ENCODE measurements around the gene AFM.
"Not testable (repeated sequence)": the region's sequence is repeated elsewhere in the genome, so short reads cannot be mapped to it uniquely, and the experiment has no call there.

AFM gene

GRCh38 chr4:73520821-73521220, 39.3 kb downstream of the AFM start:
- Histone ChIP-seq H3K27ac (ENCODE audit: low read length) (peak overlapping the region; percentile 32), H3K4me1 (ENCODE audit: control insufficient read depth, low read depth, low read length) (peaks cover 11% of the 10 kb centered on the region), H3K9ac (ENCODE audit: low read length) (peak overlapping the region; percentile 11), H3K4me3 (ENCODE audit: low read length) (no peak overlapping the region), H3K36me3 (ENCODE audit: control insufficient read depth, low read depth, low read length) (no peaks in the 10 kb centered on the region), H3K9me3 (ENCODE audit: control insufficient read depth, low read depth, low read length) (no peaks in the 10 kb centered on the region), H3K27me3 (ENCODE audit: control insufficient read depth, insufficient read depth, low read length) (no peaks in the 10 kb centered on the region)

DNA sequence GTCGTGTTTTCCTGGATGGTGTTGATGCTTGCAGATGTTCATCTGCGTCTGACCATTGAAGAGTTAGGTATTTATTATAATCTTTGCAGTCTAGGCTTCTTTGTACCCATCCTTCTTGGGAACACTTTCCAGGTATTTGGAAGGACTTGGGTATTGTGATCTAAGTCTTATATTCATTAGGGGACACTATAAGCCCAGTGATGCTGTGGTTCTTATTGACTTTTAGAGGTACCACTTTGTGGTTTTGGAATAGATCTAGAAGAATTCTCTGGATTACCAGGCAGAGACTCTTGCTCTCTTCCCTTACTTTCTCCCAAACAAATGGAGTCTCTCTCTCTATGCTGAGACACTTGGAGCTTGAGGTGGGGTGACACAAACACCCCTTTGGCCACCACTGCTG, 41.6 kb downstream of the AFM start:
- H3K27me3 ChIP-seq (ENCODE audit: control insufficient read depth, insufficient read depth, low read length), result no peaks in the 10 kb centered on the region
- no peak overlapping the region for H3K9ac ChIP-seq (ENCODE audit: low read length)
- no peak overlapping the region for H3K4me3 ChIP-seq (ENCODE audit: low read length)
- H3K27ac ChIP-seq (ENCODE audit: low read length), result no peak overlapping the region
- H3K36me3 ChIP-seq (ENCODE audit: control insufficient read depth, low read depth, low read length), result no peaks in the 10 kb centered on the region
- H3K4me1 ChIP-seq (ENCODE audit: control insufficient read depth, low read depth, low read length), result peaks cover 11% of the 10 kb centered on the region
- H3K9me3 ChIP-seq (ENCODE audit: control insufficient read depth, low read depth, low read length), result no peaks in the 10 kb centered on the region

DNA sequence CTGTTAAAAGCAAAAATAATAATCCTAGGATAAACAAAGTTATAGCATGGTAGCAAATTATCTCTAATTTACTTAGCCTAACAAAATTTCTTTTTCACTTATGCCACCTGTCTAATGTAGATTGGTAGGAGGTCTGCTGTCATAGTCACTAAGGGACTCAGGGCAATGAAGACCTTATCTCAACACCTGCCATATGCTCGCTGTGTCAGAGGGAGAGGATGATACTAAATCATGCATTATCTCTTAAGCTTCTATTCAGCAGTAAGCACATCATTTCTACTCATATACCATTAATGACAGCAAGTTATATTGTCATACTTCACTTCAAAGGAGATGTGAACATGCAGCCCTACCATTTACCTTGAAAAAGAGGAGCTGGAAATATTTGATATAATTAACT, 44.1 kb downstream of the AFM start:
- no peaks in the 10 kb centered on the region for H3K9me3 ChIP-seq (ENCODE audit: control insufficient read depth, low read depth, low read length)
- no peaks in the 10 kb centered on the region for H3K36me3 ChIP-seq (ENCODE audit: control insufficient read depth, low read depth, low read length)
- no peak overlapping the region for H3K4me3 ChIP-seq (ENCODE audit: low read length)

DNA sequence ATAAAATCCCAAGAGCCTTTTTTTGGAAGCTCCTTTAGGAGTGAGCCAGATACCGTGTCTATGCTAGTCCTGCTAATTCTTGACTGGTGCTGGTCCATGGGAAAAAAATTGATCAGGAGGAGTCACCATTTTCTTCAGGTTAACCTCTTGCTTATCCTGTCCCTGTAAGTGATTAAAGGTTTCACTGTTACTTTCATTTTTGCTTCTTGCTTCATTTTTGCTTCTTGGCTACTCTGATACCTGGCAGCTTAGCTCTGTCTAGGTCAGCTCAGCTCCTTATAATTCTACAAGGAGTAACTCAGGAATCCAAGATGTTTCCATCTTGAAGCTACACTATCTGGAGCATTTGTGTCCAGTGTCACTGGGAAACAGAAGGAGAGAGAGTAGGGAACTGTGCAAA, 45.7 kb downstream of the AFM start:
- H3K4me1 ChIP-seq (ENCODE audit: control insufficient read depth, low read depth, low read length), result no peaks in the 10 kb centered on the region
- H3K27me3 ChIP-seq (ENCODE audit: control insufficient read depth, insufficient read depth, low read length), result no peaks in the 10 kb centered on the region
- no peak overlapping the region for H3K9ac ChIP-seq (ENCODE audit: low read length)
- H3K9me3 ChIP-seq (ENCODE audit: control insufficient read depth, low read depth, low read length), result no peaks in the 10 kb centered on the region
- no peak overlapping the region for H3K4me3 ChIP-seq (ENCODE audit: low read length)
- H3K36me3 ChIP-seq (ENCODE audit: control insufficient read depth, low read depth, low read length), result no peaks in the 10 kb centered on the region
- H3K27ac ChIP-seq (ENCODE audit: low read length), result no peak overlapping the region

More for the DNA sequence above, 44.1 kb downstream of the AFM start:
- no peak overlapping the region for H3K27ac ChIP-seq (ENCODE audit: low read length)
- no peak overlapping the region for H3K9ac ChIP-seq (ENCODE audit: low read length)
- H3K27me3 ChIP-seq (ENCODE audit: control insufficient read depth, insufficient read depth, low read length), result no peaks in the 10 kb centered on the region
- peaks cover 8% of the 10 kb centered on the region for H3K4me1 ChIP-seq (ENCODE audit: control insufficient read depth, low read depth, low read length)

- no peaks in the 10 kb centered on the region for H3K4me1 ChIP-seq (ENCODE audit: control insufficient read depth, low read depth, low read length)
- H3K27ac ChIP-seq (ENCODE audit: low read length), result no peak overlapping the region
Measured at GRCh38 chr4:73528171-73528570, 46.6 kb downstream of the AFM start.

DNA sequence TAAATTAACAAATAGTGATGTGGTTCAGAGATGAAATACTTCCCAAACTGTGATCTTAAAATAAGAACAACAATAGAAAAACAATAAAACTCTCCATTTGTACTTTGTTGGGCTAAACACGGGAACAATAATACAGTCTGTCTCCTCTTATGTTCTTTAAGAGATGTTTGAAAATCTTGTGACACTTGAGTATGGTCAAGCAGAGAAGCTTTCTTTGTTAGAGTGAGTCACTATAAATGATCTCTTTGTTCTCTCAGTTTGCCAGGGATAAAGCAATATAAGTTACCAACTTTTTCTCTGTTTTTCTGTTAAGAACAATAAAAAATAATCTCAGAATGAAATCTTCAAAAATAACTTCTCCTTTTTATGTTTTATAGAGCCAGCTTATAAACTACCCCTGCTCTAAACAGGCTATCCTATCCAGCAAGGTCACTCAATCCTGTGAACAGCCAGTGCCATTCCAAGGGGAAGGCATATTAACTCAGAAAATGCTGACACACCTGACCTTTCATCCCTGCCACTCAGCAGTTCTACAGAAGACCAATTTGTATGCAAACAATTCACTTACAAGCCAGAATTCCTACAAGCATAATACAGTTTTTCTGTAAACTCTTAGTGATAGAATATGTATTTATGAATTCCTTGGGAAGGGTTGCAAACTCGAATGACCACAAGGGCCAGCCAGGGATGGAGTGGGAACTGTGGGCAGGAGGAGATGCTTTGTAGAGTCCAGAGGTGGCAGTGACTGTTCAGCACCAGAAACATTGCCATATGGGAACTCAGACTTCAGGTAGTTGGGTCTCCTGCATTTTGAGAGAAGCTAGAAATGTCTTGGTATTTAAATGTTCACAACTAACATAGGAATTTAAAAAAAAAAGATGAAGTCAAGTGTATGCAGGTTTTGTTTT, 52.2 kb downstream of the AFM start:
- Histone ChIP-seq H3K27me3 (ENCODE audit: control insufficient read depth, insufficient read depth, low read length) (no peaks in the 10 kb centered on the region), H3K4me1 (ENCODE audit: control insufficient read depth, low read depth, low read length) (no peaks in the 10 kb centered on the region), H3K9me3 (ENCODE audit: control insufficient read depth, low read depth, low read length) (no peaks in the 10 kb centered on the region), H3K9ac (ENCODE audit: low read length) (no peak overlapping the region), H3K27ac (ENCODE audit: low read length) (no peak overlapping the region), H3K4me3 (ENCODE audit: low read length) (no peak overlapping the region), H3K36me3 (ENCODE audit: control insufficient read depth, low read depth, low read length) (no peaks in the 10 kb centered on the region)

More at GRCh38 chr4:73528171-73528570, 46.6 kb downstream of the AFM start:
- H3K9ac ChIP-seq (ENCODE audit: low read length), result no peak overlapping the region
- H3K9me3 ChIP-seq (ENCODE audit: control insufficient read depth, low read depth, low read length), result no peaks in the 10 kb centered on the region
- H3K27me3 ChIP-seq (ENCODE audit: control insufficient read depth, insufficient read depth, low read length), result no peaks in the 10 kb centered on the region
- no peak overlapping the region for H3K4me3 ChIP-seq (ENCODE audit: low read length)
- no peaks in the 10 kb centered on the region for H3K36me3 ChIP-seq (ENCODE audit: control insufficient read depth, low read depth, low read length)

- H3K9ac ChIP-seq (ENCODE audit: low read length), result no peak overlapping the region
- no peaks in the 10 kb centered on the region for H3K9me3 ChIP-seq (ENCODE audit: control insufficient read depth, low read depth, low read length)
- no peaks in the 10 kb centered on the region for H3K36me3 ChIP-seq (ENCODE audit: control insufficient read depth, low read depth, low read length)
- no peak overlapping the region for H3K4me3 ChIP-seq (ENCODE audit: low read length)
- no peaks in the 10 kb centered on the region for H3K4me1 ChIP-seq (ENCODE audit: control insufficient read depth, low read depth, low read length)
- no peaks in the 10 kb centered on the region for H3K27me3 ChIP-seq (ENCODE audit: control insufficient read depth, insufficient read depth, low read length)
- H3K27ac ChIP-seq (ENCODE audit: low read length), result no peak overlapping the region
Measured at GRCh38 chr4:73538162-73538561, 56.6 kb downstream of the AFM start.

GRCh38 chr4:73539386-73539785, 57.8 kb downstream of the AFM start:
- Histone ChIP-seq H3K9ac (ENCODE audit: low read length) (no peak overlapping the region), H3K4me1 (ENCODE audit: control insufficient read depth, low read depth, low read length) (no peaks in the 10 kb centered on the region), H3K27me3 (ENCODE audit: control insufficient read depth, insufficient read depth, low read length) (no peaks in the 10 kb centered on the region), H3K4me3 (ENCODE audit: low read length) (no peak overlapping the region), H3K27ac (ENCODE audit: low read length) (no peak overlapping the region), H3K36me3 (ENCODE audit: control insufficient read depth, low read depth, low read length) (no peaks in the 10 kb centered on the region), H3K9me3 (ENCODE audit: control insufficient read depth, low read depth, low read length) (no peaks in the 10 kb centered on the region)

GRCh38 chr4:73540826-73541225, 59.3 kb downstream of the AFM start:
- Histone ChIP-seq H3K9ac (ENCODE audit: low read length) (no peak overlapping the region), H3K36me3 (ENCODE audit: control insufficient read depth, low read depth, low read length) (no peaks in the 10 kb centered on the region), H3K27me3 (ENCODE audit: control insufficient read depth, insufficient read depth, low read length) (no peaks in the 10 kb centered on the region), H3K27ac (ENCODE audit: low read length) (no peak overlapping the region), H3K4me1 (ENCODE audit: control insufficient read depth, low read depth, low read length) (no peaks in the 10 kb centered on the region), H3K9me3 (ENCODE audit: control insufficient read depth, low read depth, low read length) (no peaks in the 10 kb centered on the region), H3K4me3 (ENCODE audit: low read length) (no peak overlapping the region)

DNA sequence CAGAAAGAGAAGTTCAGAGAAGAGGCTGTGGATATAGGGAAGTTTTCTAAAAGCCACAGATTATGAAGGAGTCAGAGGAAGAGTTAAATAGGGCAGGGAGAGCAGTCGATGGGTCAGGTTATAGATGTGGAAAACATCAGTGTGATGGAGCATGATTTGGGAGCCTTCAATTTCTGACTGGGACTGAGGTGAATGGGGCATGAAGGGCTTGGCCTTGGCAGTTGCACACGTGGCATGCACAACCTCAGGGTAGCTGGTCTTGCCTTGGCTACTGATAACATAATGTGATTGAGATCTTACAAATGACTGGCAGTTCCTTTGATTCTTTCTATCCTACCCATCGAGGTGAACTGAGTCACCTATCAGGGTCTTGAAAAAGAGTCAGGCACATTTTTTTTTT, 59.7 kb downstream of the AFM start:
- Histone ChIP-seq H3K9me3 (ENCODE audit: control insufficient read depth, low read depth, low read length) (no peaks in the 10 kb centered on the region), H3K27ac (ENCODE audit: low read length) (no peak overlapping the region), H3K27me3 (ENCODE audit: control insufficient read depth, insufficient read depth, low read length) (no peaks in the 10 kb centered on the region)

GRCh38 chr4:73544620-73545019, 63.1 kb downstream of the AFM start:
- no peak overlapping the region for H3K9ac ChIP-seq (ENCODE audit: low read length)
- H3K9me3 ChIP-seq (ENCODE audit: control insufficient read depth, low read depth, low read length), result no peaks in the 10 kb centered on the region
- no peaks in the 10 kb centered on the region for H3K27me3 ChIP-seq (ENCODE audit: control insufficient read depth, insufficient read depth, low read length)
- no peaks in the 10 kb centered on the region for H3K4me1 ChIP-seq (ENCODE audit: control insufficient read depth, low read depth, low read length)
- no peaks in the 10 kb centered on the region for H3K36me3 ChIP-seq (ENCODE audit: control insufficient read depth, low read depth, low read length)
- no peak overlapping the region for H3K4me3 ChIP-seq (ENCODE audit: low read length)
- H3K27ac ChIP-seq (ENCODE audit: low read length), result no peak overlapping the region

More for the DNA sequence above, 59.7 kb downstream of the AFM start:
- no peak overlapping the region for H3K9ac ChIP-seq (ENCODE audit: low read length)
- no peak overlapping the region for H3K4me3 ChIP-seq (ENCODE audit: low read length)
- H3K4me1 ChIP-seq (ENCODE audit: control insufficient read depth, low read depth, low read length), result no peaks in the 10 kb centered on the region
- no peaks in the 10 kb centered on the region for H3K36me3 ChIP-seq (ENCODE audit: control insufficient read depth, low read depth, low read length)

GRCh38 chr4:73550865-73551264, 69.3 kb downstream of the AFM start:
- H3K27ac ChIP-seq (ENCODE audit: low read length); H3K4me3 ChIP-seq (ENCODE audit: low read length); H3K9me3 ChIP-seq (ENCODE audit: control insufficient read depth, low read depth, low read length); H3K9ac ChIP-seq (ENCODE audit: low read length); H3K27me3 ChIP-seq (ENCODE audit: control insufficient read depth, insufficient read depth, low read length); H3K36me3 ChIP-seq (ENCODE audit: control insufficient read depth, low read depth, low read length); H3K4me1 ChIP-seq (ENCODE audit: control insufficient read depth, low read depth, low read length): not testable (repeated sequence)
